GM19023 (cell line): ENCODE results near the gene APOO.
"Not testable (repeated sequence)": the region's sequence is repeated elsewhere in the genome, so short reads cannot be mapped to it uniquely, and the experiment has no call there.

Experiments used
- ATAC-seq: cut with Tn5 transposase; IDR thresholded peaks from one replicate; pipeline ENCODE4 v1.9.1; 2021; ENCODE audit warnings: mild to moderate bottlenecking, moderate library complexity; ENCODE audit not compliant: unreplicated experiment

The APOO gene

DNA sequence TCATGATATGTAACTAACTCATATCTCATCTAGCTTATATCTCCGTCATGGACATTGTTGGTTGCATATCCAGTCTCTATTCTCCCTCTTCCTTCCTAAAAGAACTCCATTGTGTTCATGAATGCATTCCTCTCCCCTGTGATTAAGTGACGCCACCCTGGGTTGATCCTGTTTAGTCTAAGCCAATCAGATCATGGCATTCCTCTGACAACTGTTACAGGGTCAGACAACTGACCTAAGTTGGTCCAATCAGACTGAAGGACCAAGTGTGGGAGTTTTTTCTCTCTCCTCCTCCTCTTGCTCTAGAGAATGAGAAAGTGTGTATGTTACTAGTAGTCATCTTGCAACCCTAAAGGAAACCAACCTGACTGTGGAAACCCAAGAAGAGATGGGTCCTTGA lies 3.6 kb downstream of the APOO start:
- no peak for ATAC-seq

DNA sequence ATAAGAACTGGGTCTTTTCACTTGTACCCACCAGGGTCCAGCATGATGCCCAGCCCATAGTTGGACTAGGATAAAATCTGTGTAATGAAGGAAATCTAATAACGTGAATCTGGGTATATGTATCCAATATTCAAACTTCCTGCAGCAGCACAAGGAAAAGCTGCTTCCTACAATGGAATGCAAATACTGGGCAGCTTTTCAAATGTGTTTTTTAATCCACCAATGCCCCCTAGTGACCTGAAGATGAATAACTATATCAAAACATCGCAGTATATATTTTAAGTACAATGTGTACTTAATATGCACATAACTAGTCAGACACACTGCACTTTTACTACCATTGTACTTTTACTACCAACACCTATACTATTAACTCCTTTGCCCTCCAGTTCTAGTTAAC lies 5.3 kb downstream of the APOO start:
- ATAC-seq, result no peak

DNA sequence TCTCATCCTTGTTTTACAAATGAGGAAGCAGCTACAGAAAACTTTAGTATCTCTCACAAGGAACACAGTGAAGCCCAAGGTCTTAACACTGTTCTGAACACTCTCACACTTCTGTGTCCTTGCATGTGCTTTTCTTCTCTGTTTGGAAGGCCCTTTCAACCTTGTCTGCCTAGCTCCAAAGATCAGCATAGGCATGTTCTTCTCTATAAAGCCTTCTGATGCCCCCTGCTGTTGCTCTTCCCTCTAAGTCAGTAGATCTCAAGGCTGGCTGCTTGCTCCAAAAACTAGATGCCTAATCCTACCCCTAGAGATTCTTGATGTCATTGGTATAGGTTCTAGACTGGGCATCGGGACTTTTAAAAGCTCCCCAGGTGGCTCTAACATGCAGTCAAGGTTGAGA lies 5.9 kb downstream of the APOO start:
- ATAC-seq, result peak; percentile 56

DNA sequence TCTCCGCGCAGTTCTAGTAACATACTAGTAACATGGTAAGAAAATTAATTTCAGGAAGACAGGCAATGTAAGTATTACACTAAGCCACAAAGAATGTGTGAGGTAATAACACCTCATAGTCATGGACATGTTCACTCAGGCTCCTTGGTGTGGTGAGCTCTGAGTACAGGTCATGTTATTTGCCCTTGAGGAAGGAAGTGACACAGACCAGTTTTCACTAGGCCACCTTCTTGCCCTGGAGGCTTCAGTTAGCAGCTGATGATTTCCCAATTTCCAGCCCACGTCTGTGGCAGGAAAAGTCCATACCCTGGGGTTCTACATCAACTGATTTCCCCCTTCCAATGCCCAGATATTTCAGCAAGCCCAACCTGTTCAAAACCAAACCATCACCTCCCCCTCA lies 6.7 kb downstream of the APOO start:
- no peak for ATAC-seq

DNA sequence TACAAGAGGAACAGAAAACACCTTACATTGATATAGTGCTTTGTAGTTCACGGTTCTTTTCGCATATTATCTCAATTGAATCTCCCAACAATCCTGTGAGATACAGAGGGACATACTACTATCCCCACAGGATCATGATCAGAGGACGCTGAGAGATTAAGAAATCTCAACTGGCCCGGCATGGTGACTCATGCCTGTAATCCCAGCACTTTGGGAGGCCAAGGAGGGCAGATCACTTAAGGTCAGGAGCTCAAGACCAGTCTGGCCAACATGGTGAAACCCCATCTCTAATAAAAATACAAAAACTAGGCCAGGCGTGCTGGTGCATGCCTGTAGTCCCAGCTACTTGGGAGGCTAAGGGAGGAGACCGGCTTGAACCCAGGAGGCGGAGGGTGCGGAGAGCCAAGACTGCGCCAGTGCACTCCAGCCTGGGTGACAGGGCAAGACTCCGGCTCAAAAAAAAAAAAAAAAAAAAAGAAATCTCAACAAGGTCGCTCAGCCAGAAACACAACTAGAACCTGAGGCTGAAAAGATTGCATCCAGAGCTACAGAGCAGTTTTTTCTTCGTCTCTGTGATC lies 7.4 kb downstream of the APOO start:
- ATAC-seq, result no peak

DNA sequence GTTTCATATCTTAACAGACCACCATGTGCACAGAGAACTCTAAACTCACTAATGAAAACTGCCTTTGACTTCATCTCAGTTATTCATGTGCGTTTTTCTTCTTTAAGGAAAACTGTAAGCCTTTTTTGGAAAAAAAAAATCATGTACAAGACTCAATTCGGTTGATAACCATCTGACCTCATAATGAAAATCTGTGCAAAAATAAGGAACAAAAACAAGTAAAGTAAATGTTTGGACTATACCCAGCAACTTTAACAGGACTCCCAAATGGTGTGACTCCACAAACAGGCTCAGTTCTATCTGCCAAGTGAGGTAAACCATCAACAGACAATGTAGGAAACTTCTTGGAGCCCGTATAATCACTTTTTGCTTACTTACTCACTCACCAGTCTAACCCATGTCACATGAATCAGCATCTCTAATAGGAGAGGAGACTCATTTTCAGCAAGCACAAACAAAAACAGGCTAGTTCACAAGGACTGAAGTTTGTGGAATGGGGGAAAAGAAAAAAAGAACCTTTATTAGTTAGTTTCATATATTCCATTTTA lies 9.3 kb downstream of the APOO start:
- no peak for ATAC-seq

DNA sequence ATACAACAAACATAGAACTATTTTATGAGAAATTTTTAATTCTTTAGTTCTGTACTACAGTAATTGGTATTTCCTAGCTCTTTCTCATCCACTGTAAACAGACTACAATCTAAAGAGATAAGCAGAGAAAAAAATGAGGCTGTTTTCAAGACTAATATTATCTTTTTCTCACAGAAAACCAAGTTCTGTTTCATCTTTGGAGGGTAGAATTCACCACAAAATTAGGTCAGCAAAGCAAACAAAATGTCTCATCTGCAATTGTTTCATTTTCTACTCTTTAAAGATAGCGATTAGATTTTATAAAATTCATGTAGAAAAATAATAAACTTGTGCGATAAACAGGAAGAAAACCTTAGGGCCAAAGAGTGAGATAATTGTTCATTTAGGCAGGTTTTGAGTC lies 10.8 kb downstream of the APOO start:
- no peak for ATAC-seq

DNA sequence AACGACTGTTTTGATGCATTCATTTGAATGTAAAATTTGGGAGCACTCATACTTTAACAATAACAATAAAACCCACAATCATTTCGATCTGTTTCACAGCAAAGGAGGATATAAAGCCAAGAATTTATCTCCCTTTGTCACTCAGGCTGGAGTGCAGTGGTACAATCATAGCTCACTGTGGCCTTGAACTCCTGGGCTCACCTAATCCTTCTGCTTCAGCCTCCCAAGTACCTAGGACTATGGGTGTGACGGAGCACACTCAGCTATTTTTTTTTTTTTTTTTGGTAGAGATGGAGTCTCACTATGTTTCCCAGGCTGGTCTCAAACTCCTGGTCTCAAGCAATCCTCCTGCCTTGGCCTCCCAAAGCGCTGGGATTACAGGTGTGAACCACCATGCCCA lies 11.2 kb downstream of the APOO start:
- not testable (repeated sequence) for ATAC-seq

DNA sequence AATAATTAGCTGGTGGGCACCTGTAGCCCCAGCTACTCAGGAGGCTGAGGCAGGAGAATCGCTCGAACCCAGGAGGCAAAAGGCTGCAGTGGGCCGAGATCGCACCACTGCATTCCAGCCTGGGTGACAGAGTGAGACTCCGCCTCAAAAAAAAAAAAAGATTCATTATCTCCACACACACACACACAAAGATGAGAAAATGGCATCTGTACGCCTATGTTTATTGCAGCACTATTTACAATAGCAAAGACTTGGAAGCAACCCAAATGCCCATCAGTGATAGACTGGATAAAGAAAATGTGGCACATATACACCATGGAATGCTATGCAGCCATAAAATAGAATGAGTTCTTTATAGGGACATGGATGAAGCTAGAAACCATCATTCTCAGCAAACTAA lies 12.7 kb downstream of the APOO start:
- ATAC-seq, result not testable (repeated sequence)

DNA sequence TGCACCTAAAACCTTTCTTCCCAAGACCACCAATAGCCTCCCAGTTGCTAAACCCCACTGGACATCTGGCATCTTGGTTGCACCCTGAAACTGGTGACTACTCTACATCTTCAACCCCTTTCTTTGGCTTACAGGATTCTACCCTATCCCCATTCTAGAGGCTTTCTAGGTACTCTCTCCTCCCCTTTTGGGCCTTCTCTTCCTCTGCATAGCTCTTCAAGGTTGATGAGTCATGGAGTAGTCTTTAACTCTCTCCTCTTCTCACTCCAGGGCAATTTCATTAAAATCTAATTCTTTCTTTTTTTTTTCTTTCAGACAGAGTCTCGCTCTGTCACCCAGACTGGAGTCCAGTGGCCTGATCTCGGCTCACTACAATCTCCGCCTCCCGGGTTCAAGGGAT lies 16.8 kb downstream of the APOO start:
- no peak for ATAC-seq

DNA sequence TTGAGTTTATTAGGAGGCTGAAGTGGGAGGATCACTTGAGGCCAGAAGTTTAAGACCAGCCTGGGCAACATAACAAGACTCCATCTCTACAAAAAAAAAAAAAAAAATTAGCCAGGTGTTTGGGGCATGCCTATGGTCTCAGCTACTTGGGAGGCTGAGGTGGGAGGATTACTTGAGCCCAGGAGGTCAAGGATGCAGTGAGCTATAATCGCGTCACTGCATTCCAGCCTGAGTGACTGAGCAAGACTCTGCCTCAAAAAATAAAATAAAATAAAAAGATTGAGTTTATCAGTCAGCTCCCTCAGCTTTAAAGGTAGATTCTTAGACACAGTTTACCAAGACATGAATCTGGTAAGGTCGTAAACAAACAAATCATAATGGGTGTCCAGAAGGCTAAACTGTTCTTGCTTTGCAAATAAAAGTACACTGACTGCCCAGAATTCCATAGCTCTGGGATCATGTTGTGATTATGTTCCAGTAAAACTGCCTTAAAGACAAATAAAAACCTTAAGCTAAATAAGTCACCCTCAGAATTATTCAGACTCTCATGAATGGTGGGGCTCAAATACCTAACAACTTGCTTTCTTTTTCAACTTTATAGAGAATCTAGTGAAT lies 18.7 kb downstream of the APOO start:
- ATAC-seq, result no peak

DNA sequence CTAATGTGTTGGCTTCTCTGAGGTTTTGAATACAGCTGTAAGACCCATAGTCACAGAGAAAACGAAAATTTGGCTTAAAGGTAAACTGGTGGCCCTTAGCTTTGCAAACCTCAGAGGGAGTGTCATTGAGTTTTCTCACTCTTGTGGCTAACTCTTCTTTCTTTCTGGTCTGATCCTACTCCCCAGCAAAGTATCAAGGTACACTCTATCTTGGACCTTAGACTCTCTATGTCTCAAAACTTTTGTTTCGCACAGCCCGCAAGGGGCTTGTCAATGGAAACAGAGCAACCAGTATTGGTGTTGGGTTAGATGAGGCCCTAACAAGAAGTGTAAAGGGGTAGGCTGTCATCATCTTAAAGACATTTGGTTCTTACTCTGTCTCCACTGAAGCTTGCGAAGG lies 19.8 kb downstream of the APOO start:
- no peak for ATAC-seq

DNA sequence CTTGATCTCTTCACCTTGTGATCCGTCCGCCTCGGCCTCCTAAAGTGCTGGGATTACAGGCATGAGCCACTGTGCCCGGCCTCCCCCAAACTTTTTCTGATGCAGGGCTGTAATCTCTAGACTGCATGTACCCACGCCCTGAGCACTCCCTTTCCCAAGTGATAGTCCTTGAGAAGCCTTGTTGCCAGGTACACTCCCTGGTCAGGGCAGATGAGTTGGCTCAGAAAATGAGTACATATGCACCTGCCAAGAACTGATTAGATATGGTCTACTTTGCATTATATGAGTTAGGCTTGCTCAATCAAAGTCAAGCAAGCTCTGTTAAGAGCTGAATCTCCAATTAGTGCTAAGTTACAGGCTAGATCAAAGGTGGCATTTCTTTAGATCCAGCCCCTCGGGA lies 20.3 kb downstream of the APOO start:
- no peak for ATAC-seq

DNA sequence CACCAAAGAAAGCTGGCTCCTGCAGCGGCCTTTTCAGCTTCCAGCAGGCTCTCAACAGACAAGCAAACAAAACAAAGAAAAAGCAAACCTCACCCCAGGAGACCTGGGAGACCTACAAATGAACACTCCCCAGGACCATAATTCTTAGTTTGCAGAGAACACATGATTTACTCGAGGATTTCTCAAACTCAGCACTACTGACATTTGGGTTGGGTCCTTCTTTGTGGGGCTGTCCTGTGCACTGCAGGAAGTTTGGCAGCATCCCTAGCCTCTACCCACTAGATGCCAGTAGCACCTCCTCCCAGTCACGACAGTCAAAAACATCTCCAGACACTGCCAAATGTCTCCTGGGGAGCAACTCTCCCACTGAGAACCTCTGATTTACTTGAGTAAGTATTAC lies 21.9 kb downstream of the APOO start:
- ATAC-seq, result no peak

DNA sequence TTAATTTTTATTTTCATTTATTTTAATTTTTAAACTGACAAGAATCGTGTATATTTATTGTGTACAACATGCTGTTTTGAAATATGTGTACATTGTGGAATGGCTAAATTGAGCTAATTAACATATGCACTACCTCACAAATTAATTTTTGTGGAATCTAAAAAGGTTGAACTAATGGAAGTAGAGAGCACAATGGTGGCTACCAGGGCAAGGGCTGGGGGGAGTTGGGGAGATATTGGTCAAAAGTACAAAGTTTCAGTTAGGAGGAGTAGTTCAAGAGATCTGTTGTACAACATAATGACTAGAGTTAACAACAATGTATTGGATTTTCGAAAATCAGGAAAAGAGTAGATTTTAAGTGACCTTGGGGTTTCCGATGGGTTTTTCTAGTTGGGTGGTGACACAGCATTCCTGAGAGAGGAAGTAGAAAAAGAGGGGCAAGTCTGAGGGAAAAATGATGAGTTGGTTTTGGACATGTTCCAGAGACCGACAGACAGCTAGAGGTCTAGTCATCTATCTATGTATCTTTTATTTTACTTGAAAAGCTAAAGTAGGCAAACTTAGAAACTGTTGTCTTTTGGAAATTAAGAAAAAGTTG lies 23.2 kb downstream of the APOO start:
- no peak for ATAC-seq

DNA sequence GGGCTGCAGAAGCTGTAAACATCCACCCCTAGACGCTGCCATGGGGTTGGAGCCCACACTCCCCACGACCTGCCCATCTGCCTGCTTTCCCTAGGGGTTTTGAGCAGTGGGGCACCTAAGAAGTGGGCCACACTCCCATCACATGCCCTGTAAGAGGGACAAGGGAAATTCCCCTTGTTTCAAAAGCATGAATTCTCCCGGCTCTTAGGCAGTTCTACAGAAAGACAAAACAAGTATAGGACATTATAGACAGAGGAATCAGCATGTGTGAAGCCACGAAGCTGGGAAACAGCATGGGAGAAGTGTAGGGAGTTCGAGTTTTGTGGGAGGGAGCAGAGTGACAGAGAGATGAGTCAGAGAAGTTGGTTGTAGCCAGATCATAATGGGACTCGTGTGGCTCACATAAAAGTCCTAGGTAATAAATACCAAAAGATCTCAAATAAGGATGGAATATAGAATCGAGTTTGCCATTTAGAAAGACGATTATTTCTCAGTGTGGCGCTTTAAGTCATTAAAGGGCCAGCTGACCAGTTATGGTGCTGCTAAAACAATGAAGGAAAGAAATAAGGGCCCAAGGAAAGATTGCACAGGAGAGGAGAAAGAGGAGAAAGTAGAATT lies 23.9 kb downstream of the APOO start:
- ATAC-seq, result no peak

DNA sequence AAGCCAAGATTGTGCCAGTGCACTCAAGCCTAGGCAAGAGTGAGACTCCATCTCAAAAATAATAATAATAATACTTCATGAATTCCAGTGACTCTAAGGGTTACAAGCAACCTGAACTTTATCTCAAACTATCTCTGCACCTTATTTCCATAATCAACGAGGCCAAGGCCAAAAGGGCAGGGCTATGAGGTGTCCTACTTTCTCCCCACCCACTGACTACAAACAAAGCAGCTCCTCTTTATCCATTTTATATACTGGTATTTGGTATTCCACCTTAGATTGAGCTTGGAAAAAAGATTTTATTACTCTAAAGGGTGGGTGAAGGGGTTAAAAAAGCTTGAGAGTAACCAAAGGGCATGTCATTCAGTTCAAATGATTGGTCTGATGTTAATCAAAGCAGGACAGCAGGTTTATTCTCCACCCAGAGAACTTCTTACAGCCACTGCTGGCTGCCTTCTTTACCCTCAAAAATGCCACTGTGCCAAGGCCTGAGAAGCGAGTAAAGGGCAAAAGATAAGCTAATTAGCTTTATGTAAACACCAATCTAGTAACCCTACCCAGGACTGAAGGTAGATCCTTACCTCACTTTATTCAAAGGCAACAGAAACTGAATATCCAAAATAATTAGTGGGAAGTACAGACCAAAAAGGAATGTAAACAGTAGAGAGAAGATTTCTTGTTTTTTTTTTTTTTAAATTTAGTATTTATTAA lies 28.2 kb downstream of the APOO start:
- ATAC-seq, result no peak

DNA sequence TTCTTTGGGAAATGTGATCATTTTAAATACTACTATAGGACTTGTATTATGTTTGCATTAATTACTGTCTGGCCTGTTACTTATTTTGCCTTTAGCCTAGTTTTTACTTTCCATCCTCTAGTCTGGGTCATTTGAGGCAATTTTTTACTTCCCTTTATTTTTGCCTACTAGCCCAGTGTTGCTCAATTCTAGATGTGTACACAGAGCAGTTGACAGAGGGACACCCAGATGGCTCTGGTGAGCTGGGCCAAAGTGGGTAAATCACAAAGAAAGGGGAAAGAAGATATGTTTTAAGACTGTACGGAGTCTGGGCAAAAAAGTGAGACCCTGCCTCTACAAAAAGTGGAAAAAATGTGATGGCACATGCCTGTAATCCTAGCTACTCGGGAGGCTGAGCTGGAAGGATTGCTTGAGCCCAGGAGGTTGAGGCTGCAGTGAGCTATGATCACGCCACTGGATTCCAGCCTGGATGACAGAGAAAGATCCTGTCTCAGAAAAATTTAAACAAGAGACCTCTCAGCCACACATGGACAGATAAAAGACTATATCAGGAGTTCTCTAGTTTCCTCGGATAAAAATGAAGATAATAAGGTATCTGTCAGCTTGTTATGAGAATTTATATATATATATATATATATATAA lies 35.7 kb downstream of the APOO start:
- no peak for ATAC-seq

DNA sequence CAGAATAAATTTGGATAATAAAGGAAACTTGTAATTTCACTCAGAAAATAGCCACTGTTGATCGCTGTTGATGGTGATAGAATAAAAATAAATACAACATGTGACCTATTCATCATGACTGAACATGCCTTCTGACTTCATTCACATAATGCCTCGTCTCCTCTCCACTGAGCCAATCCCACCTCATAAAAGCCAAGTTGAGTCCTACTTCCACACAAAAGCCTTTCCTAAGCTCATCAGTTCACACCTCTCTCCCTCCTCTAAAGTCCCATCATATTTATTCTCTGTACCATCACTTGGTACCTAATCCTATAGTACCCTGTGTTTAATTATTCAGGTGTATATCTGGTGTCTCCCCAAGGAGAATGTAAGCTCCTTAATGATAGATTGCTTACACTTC lies 37.7 kb downstream of the APOO start:
- ATAC-seq, result no peak

DNA sequence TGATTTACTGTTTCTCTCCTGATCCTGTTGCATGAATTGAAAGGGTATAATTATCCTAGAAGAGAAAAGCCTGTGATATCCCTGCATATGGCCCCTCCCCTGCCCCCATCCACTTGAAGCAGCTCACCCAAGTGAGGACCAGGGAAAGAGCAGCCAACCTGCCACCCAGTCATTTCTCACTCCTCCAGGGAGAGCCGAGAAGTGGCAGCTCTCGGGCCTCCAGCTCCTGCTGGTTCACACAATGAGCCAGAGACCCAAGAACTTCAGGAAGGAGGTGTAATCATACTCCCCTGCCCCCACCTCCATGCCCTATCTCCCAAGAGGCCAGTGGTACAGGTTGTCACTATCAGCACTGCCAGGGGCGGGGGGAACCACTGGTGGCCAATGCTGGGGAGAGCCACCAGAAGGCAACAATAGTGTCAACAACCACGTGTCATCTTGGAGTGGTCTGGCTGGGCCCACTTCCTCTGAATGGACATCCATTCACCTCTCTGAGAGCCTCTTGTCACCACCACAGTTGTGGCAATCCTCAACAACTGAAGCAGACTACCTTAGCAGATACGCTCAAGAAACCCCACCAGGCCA lies 42.9 kb downstream of the APOO start:
- ATAC-seq, result no peak

DNA sequence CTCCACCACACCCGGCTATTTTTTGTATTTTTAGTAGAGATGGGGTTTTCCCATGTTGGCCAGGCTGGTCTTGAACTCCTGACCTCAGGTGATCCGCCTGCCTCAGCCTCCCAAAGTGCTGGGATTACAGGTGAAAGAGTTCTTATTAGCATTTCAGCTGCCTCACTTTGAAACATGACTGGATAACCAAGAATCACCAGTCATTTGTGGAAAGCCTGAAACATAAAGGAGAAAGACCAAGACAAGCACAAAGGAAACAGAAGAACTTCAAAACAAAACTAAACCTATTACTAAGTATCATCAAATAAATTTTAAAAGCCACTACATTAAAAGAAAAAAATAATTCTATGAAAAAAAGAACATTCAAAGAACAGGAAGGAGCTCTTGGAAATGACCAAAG lies 45.8 kb downstream of the APOO start:
- peak; percentile 23 for ATAC-seq
